Smooth muscle cell (in vitro differentiated cells): Measurements from ENCODE around the gene FAM219B. TPM values are rescaled to one million over a fixed set of nuclear protein-coding genes. Genes with fewer than 3 reads are reported as not detected.
A peak's percentile ranks its signal among the peaks of the same experiment; 100 is the strongest.
"Not testable (repeated sequence)": the region's sequence is repeated elsewhere in the genome, so short reads cannot be mapped to it uniquely, and the experiment has no call there.

ENCODE experiments used
- DNase-seq: peaks from one replicate; lab custom pipeline; 2025; ENCODE audit not compliant: unreplicated experiment; lab: John Stamatoyannopoulos, UW
- H2AFZ ChIP-seq: fragments of 200-600 bp; sonication (generic); 2 replicates; pipeline ENCODE4 v1.6.0; 2016; ENCODE audit warnings: antibody characterized with exemption, low read depth, mild to moderate bottlenecking
- H3F3A ChIP-seq: fragments of 200-600 bp; sonication (generic); 2 replicates; pipeline ENCODE4 v1.6.0; 2017; ENCODE audit warnings: antibody characterized with exemption, low read depth
- H3K27ac ChIP-seq: fragments of 200-600 bp; sonication (generic); 2 replicates; pipeline ENCODE4 v1.5.1; 2016; ENCODE audit warnings: low read depth, mild to moderate bottlenecking
- H3K27me3 ChIP-seq: fragments of 200-600 bp; sonication (generic); 2 replicates; pipeline ENCODE4 v1.6.1; 2016; ENCODE audit warnings: low read depth, mild to moderate bottlenecking
- H3K36me3 ChIP-seq: fragments of 200-600 bp; sonication (generic); 2 replicates; pipeline ENCODE4 v1.5.1; 2016; ENCODE audit warnings: low read depth
- H3K4me1 ChIP-seq: fragments of 200-600 bp; sonication (generic); 2 replicates; pipeline ENCODE4 v1.5.1; 2016; ENCODE audit warnings: low read depth
- H3K4me2 ChIP-seq: fragments of 200-600 bp; sonication (generic); 2 replicates; pipeline ENCODE4 v1.6.0; 2016; ENCODE audit warnings: mild to moderate bottlenecking
- H3K4me3 ChIP-seq: fragments of 200-600 bp; sonication (generic); 2 replicates; pipeline ENCODE4 v1.5.1; 2016; ENCODE audit warnings: mild to moderate bottlenecking
- H3K79me2 ChIP-seq: fragments of 200-600 bp; sonication (generic); 2 replicates; pipeline ENCODE4 v1.6.0; 2016; ENCODE audit warnings: low read depth, mild to moderate bottlenecking
- H3K9ac ChIP-seq: fragments of 200-600 bp; sonication (generic); 2 replicates; pipeline ENCODE4 v1.6.0; 2016; ENCODE audit warnings: low read depth
- H3K9me3 ChIP-seq: fragments of 200-600 bp; sonication (generic); replicated peaks from 2 replicates; pipeline ENCODE4 v1.5.1; 2016; ENCODE audit warnings: low read depth
- H4K20me1 ChIP-seq: fragments of 200-600 bp; sonication (generic); 2 replicates; pipeline ENCODE4 v1.6.0; 2016; ENCODE audit warnings: low read depth
- WGBS: methylation state at CpG from one replicate; pipeline ENCODE4 v1.1.7; 2016; ENCODE audit warnings: low lambda C conversion rate; 5-methylcytosine and 5-hydroxymethylcytosine counted together
- polyA plus RNA-seq: library from polyadenylated mRNA; unstranded; fragments of >200 nt; fragmentation: Nextera tagmentation; extraction: Ambion mirVana; gene quantifications from 2 replicates; pipeline ENCODE4 v1.2.1, GENCODE V29; 2016
- total RNA-seq: library from RNA; depleted of rRNA; stranded (reverse); fragments of >200 nt; gene quantifications from 2 replicates; pipeline ENCODE4 v1.2.3, GENCODE V29; 2014
- TF ChIP-seq, protein P1 (sequence below): fragments of 200-600 bp; sonication (generic); IDR thresholded peaks from 2 replicates; pipeline ENCODE4 v1.5.1; 2017; ENCODE audit warnings: borderline replicate concordance, mild to moderate bottlenecking, antibody characterized with exemption; ENCODE audit not compliant: insufficient read depth, poor library complexity, severe bottlenecking

Gene FAM219B
- total and polyA plus RNA-seq, 2 experiments from 2014 or later = 37.1 to 52.4 TPM

- Histone ChIP-seq H2AFZ (no peak overlapping the region), H3K4me2 (peak overlapping the region; percentile 89), H3K79me2 (peaks cover 5% of the 10 kb centered on the region), H3K4me1 (peaks cover 10% of the 10 kb centered on the region), H3K9ac (no peak overlapping the region), H3K27me3 (no peaks in the 10 kb centered on the region), H3K36me3 (no peaks in the 10 kb centered on the region), H3K4me3 (no peak overlapping the region), H4K20me1 (no peaks in the 10 kb centered on the region), H3K27ac (peak overlapping the region; percentile 29), H3K9me3 (no peaks in the 10 kb centered on the region), H3F3A (peaks cover 4% of the 10 kb centered on the region)
- no peak for DNase-seq
- WGBS = 88% methylated on average over 4 of the region's 4 CpGs
- TF ChIP-seq, protein P1, sequence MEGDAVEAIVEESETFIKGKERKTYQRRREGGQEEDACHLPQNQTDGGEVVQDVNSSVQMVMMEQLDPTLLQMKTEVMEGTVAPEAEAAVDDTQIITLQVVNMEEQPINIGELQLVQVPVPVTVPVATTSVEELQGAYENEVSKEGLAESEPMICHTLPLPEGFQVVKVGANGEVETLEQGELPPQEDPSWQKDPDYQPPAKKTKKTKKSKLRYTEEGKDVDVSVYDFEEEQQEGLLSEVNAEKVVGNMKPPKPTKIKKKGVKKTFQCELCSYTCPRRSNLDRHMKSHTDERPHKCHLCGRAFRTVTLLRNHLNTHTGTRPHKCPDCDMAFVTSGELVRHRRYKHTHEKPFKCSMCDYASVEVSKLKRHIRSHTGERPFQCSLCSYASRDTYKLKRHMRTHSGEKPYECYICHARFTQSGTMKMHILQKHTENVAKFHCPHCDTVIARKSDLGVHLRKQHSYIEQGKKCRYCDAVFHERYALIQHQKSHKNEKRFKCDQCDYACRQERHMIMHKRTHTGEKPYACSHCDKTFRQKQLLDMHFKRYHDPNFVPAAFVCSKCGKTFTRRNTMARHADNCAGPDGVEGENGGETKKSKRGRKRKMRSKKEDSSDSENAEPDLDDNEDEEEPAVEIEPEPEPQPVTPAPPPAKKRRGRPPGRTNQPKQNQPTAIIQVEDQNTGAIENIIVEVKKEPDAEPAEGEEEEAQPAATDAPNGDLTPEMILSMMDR = no peak
These were observed 17.9 kb downstream of the FAM219B start for GRCh38 chr15:74888716-74889115.

GRCh38 chr15:74887537-74888193 is 19.0 kb downstream of the FAM219B start:
- not testable (repeated sequence) for H2AFZ ChIP-seq, H3F3A ChIP-seq, H3K9ac ChIP-seq, H3K4me3 ChIP-seq, H3K27ac ChIP-seq, DNase-seq, H3K9me3 ChIP-seq, H3K4me1 ChIP-seq, H3K36me3 ChIP-seq, H4K20me1 ChIP-seq, H3K4me2 ChIP-seq, H3K79me2 ChIP-seq, H3K27me3 ChIP-seq
- WGBS = 71% methylated on average over 10 of the region's 10 CpGs

DNA sequence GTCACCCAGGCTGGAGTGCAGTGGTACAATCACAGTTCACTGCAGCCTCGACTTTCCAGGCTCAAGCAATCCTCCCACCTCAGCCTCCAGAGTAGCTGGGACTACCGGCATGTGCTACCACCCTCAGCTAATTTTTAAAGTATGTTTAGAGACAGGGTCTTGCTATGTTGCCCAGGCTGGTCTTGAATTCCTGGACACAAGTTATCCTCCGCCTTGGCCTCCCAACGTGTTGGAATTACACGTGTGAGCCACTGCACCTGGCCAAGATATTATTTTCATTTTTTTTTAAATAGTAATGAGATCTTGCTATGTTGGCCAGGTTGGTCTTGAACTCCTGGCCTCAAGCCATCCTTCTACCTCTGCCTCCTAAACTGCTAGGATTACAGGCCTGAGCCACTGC is 21.2 kb downstream of the FAM219B start:
- H3K4me2 ChIP-seq = no peak overlapping the region
- 90% methylated on average over 5 of the region's 5 CpGs for WGBS
- H3K9me3 ChIP-seq = no peaks in the 10 kb centered on the region
- H3K36me3 ChIP-seq = no peaks in the 10 kb centered on the region
- peaks cover 6% of the 10 kb centered on the region for H3K4me1 ChIP-seq
- no peak overlapping the region for H2AFZ ChIP-seq
- H4K20me1 ChIP-seq = no peaks in the 10 kb centered on the region
- H3F3A ChIP-seq = peaks cover 4% of the 10 kb centered on the region
- TF ChIP-seq, protein P1 = no peak
- H3K27me3 ChIP-seq = no peaks in the 10 kb centered on the region
- DNase-seq = no peak
- H3K9ac ChIP-seq = no peak overlapping the region
- peaks cover 3% of the 10 kb centered on the region for H3K79me2 ChIP-seq
- no peak overlapping the region for H3K27ac ChIP-seq
- H3K4me3 ChIP-seq = no peak overlapping the region

GRCh38 chr15:74884428-74885223 is 22.0 kb downstream of the FAM219B start:
- H3K4me1 ChIP-seq = peaks cover 4% of the 10 kb centered on the region
- 72% methylated on average over 4 of the region's 4 CpGs for WGBS
- H3K9me3 ChIP-seq = no peaks in the 10 kb centered on the region
- no peak overlapping the region for H3K9ac ChIP-seq
- no peak for DNase-seq
- peaks cover 4% of the 10 kb centered on the region for H3F3A ChIP-seq
- no peaks in the 10 kb centered on the region for H3K79me2 ChIP-seq
- no peak overlapping the region for H3K27ac ChIP-seq
- TF ChIP-seq, protein P1 = no peak
- H3K36me3 ChIP-seq = no peaks in the 10 kb centered on the region
- no peaks in the 10 kb centered on the region for H4K20me1 ChIP-seq
- H3K4me3 ChIP-seq = no peak overlapping the region
- no peak overlapping the region for H2AFZ ChIP-seq
- no peaks in the 10 kb centered on the region for H3K27me3 ChIP-seq
- no peak overlapping the region for H3K4me2 ChIP-seq
